Measurements from ENCODE around the gene TENM3.

Gene TENM3

GRCh38 chr4:182770996-182771514, 527.9 kb downstream of the TENM3 start:
- H3K9me3 ChIP-seq (replicated peaks; ENCODE audit: low read length) = no peaks in the 10 kb centered on the region
- no peaks in the 10 kb centered on the region for H3K27me3 ChIP-seq (ENCODE audit: control insufficient read depth, insufficient read depth, low read length)
- H3K4me1 ChIP-seq (ENCODE audit: control insufficient read depth, insufficient read depth, low read length) = no peaks in the 10 kb centered on the region
- no peak overlapping the region for H3K9ac ChIP-seq (ENCODE audit: low read depth, low read length)
- H3K36me3 ChIP-seq (ENCODE audit: insufficient read depth, low read length) = peaks cover 7% of the 10 kb centered on the region
- H3K4me3 ChIP-seq (ENCODE audit: low read length) = no peak overlapping the region
- H3K4me2 ChIP-seq (ENCODE audit: low read length) = no peak overlapping the region

- Histone ChIP-seq H3K4me3 (ENCODE audit: low read length) (no peak overlapping the region), H3K36me3 (ENCODE audit: insufficient read depth, low read length) (peaks cover 7% of the 10 kb centered on the region), H3K9ac (ENCODE audit: low read depth, low read length) (no peak overlapping the region), H3K4me1 (ENCODE audit: control insufficient read depth, insufficient read depth, low read length) (no peaks in the 10 kb centered on the region), H3K9me3 (replicated peaks; ENCODE audit: low read length) (no peaks in the 10 kb centered on the region), H3K27me3 (ENCODE audit: control insufficient read depth, insufficient read depth, low read length) (no peaks in the 10 kb centered on the region), H3K4me2 (ENCODE audit: low read length) (no peak overlapping the region)
Measured at GRCh38 chr4:182775075-182775474, 531.9 kb downstream of the TENM3 start.

- Histone ChIP-seq H3K9me3 (replicated peaks; ENCODE audit: low read length) (no peaks in the 10 kb centered on the region), H3K36me3 (ENCODE audit: insufficient read depth, low read length) (peaks cover 7% of the 10 kb centered on the region)
Measured at GRCh38 chr4:182776376-182777105, 533.3 kb downstream of the TENM3 start.

GRCh38 chr4:182778222-182778982, 535.2 kb downstream of the TENM3 start:
- H3K4me2 ChIP-seq (ENCODE audit: low read length) = no peak overlapping the region
- H3K4me1 ChIP-seq (ENCODE audit: control insufficient read depth, insufficient read depth, low read length) = no peaks in the 10 kb centered on the region
- no peak overlapping the region for H3K4me3 ChIP-seq (ENCODE audit: low read length)

More at GRCh38 chr4:182776376-182777105, 533.3 kb downstream of the TENM3 start:
- H3K4me1 ChIP-seq (ENCODE audit: control insufficient read depth, insufficient read depth, low read length) = no peaks in the 10 kb centered on the region
- no peak overlapping the region for H3K4me2 ChIP-seq (ENCODE audit: low read length)
- H3K9ac ChIP-seq (ENCODE audit: low read depth, low read length) = no peak overlapping the region
- H3K27me3 ChIP-seq (ENCODE audit: control insufficient read depth, insufficient read depth, low read length) = no peaks in the 10 kb centered on the region
- no peak overlapping the region for H3K4me3 ChIP-seq (ENCODE audit: low read length)

DNA sequence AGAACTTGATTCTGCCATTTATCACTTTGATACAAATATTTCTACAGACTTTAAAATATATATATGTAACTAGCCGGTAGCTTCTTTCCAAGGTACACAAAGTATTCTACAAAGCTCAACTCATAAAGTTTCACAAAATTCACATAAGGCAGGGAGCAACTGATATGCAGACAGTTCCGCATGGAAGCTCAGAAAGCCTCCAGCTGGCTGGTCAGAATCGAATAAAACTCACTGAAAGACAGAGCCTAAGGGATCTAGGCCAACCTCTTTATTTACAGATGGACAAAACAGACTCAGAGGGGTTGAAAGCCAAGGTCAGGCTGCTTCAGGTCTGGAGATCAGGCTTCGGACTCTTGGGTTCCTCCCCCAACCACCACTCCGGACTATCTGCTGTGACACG, 543.8 kb downstream of the TENM3 start:
- Histone ChIP-seq H3K9ac (ENCODE audit: low read depth, low read length) (no peak overlapping the region), H3K4me3 (ENCODE audit: low read length) (no peak overlapping the region), H3K27me3 (ENCODE audit: control insufficient read depth, insufficient read depth, low read length) (no peaks in the 10 kb centered on the region), H3K9me3 (replicated peaks; ENCODE audit: low read length) (no peaks in the 10 kb centered on the region), H3K4me2 (ENCODE audit: low read length) (no peak overlapping the region), H3K36me3 (ENCODE audit: insufficient read depth, low read length) (peaks cover 4% of the 10 kb centered on the region), H3K4me1 (ENCODE audit: control insufficient read depth, insufficient read depth, low read length) (no peaks in the 10 kb centered on the region)

More at GRCh38 chr4:182778222-182778982, 535.2 kb downstream of the TENM3 start:
- Histone ChIP-seq H3K9ac (ENCODE audit: low read depth, low read length) (no peak overlapping the region), H3K36me3 (ENCODE audit: insufficient read depth, low read length) (peaks cover 7% of the 10 kb centered on the region), H3K27me3 (ENCODE audit: control insufficient read depth, insufficient read depth, low read length) (no peaks in the 10 kb centered on the region), H3K9me3 (replicated peaks; ENCODE audit: low read length) (no peaks in the 10 kb centered on the region)

DNA sequence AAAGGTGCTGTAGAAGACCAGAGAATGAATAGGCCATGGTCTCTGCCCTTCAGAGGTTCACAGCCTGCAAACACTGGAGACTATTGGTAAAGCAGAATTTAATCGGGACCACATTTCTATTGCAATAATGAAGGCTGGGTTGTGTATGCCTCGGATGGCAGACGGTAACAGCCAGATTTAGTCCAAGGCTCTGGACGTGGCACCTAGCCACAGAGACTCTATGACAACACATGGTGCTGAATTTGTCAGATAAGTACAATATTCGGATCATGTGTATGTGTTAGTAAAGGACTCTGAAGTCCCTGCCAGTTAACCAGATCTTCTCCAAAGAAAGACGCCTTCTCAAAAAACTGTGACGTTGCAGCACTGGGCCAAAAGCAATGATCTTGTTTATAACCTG, 545.0 kb downstream of the TENM3 start:
- no peaks in the 10 kb centered on the region for H3K4me1 ChIP-seq (ENCODE audit: control insufficient read depth, insufficient read depth, low read length)
- no peak overlapping the region for H3K9ac ChIP-seq (ENCODE audit: low read depth, low read length)
- H3K36me3 ChIP-seq (ENCODE audit: insufficient read depth, low read length) = peaks cover 11% of the 10 kb centered on the region
- no peaks in the 10 kb centered on the region for H3K27me3 ChIP-seq (ENCODE audit: control insufficient read depth, insufficient read depth, low read length)
- H3K4me3 ChIP-seq (ENCODE audit: low read length) = no peak overlapping the region
- H3K9me3 ChIP-seq (replicated peaks; ENCODE audit: low read length) = no peaks in the 10 kb centered on the region
- H3K4me2 ChIP-seq (ENCODE audit: low read length) = no peak overlapping the region

- H3K27me3 ChIP-seq (ENCODE audit: control insufficient read depth, insufficient read depth, low read length) = no peaks in the 10 kb centered on the region
- peaks cover 20% of the 10 kb centered on the region for H3K36me3 ChIP-seq (ENCODE audit: insufficient read depth, low read length)
- H3K4me2 ChIP-seq (ENCODE audit: low read length) = no peak overlapping the region
- H3K9me3 ChIP-seq (replicated peaks; ENCODE audit: low read length) = no peaks in the 10 kb centered on the region
- no peak overlapping the region for H3K9ac ChIP-seq (ENCODE audit: low read depth, low read length)
- no peaks in the 10 kb centered on the region for H3K4me1 ChIP-seq (ENCODE audit: control insufficient read depth, insufficient read depth, low read length)
- H3K4me3 ChIP-seq (ENCODE audit: low read length) = no peak overlapping the region
Measured at GRCh38 chr4:182789529-182789928, 546.3 kb downstream of the TENM3 start.

DNA sequence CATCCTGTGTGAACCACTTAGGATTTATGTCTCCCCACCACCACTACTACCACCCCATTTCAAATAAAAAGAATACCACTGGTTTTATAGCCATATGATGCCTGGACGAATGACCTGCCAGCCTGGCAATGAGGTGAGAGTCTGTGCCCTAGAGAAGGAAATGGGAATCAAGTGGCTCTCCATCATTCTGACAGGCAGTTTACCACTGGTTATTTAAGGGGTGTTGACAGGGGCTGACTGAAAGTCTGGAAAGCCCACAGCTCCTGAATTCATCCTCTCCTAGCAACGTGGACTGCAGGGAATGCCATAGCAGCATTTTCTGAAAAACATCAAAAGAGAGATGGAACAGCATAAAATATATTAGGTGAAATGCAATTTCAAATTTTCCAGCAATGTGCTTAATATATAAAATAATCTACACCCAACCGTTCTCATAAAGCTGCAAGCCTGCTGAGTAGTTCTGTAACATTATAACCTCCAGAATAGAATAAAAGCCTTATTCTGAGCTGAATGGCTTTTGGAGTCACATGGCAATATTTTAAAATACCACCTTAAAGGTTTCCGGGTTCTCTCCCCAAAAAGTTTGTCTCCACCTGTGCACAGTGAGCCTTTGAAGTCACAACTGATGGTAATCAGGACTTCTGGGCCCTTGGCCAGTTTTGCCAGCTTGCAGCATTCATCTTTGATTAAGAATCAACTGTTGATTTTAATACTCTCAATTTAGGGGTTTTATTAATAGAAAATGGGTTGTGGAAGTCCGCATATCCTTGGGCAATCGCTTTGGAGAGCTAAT, 552.4 kb downstream of the TENM3 start:
- Histone ChIP-seq H3K9me3 (replicated peaks; ENCODE audit: low read length) (no peaks in the 10 kb centered on the region), H3K27me3 (ENCODE audit: control insufficient read depth, insufficient read depth, low read length) (no peaks in the 10 kb centered on the region), H3K4me3 (ENCODE audit: low read length) (no peak overlapping the region), H3K4me1 (ENCODE audit: control insufficient read depth, insufficient read depth, low read length) (no peaks in the 10 kb centered on the region), H3K9ac (ENCODE audit: low read depth, low read length) (no peak overlapping the region), H3K36me3 (ENCODE audit: insufficient read depth, low read length) (peaks cover 23% of the 10 kb centered on the region), H3K4me2 (ENCODE audit: low read length) (no peak overlapping the region)

GRCh38 chr4:182799515-182800215, 556.5 kb downstream of the TENM3 start:
- Histone ChIP-seq H3K4me2 (ENCODE audit: low read length) (no peak overlapping the region), H3K4me1 (ENCODE audit: control insufficient read depth, insufficient read depth, low read length) (no peaks in the 10 kb centered on the region), H3K9me3 (replicated peaks; ENCODE audit: low read length) (no peaks in the 10 kb centered on the region), H3K4me3 (ENCODE audit: low read length) (no peak overlapping the region), H3K9ac (ENCODE audit: low read depth, low read length) (no peak overlapping the region), H3K36me3 (ENCODE audit: insufficient read depth, low read length) (peaks cover 6% of the 10 kb centered on the region), H3K27me3 (ENCODE audit: control insufficient read depth, insufficient read depth, low read length) (no peaks in the 10 kb centered on the region)

- Histone ChIP-seq H3K27me3 (ENCODE audit: control insufficient read depth, insufficient read depth, low read length) (no peaks in the 10 kb centered on the region), H3K9me3 (replicated peaks; ENCODE audit: low read length) (no peaks in the 10 kb centered on the region), H3K36me3 (ENCODE audit: insufficient read depth, low read length) (peaks cover 6% of the 10 kb centered on the region), H3K4me3 (ENCODE audit: low read length) (no peak overlapping the region), H3K4me2 (ENCODE audit: low read length) (no peak overlapping the region), H3K9ac (ENCODE audit: low read depth, low read length) (no peak overlapping the region), H3K4me1 (ENCODE audit: control insufficient read depth, insufficient read depth, low read length) (no peaks in the 10 kb centered on the region)
Measured at GRCh38 chr4:182800216-182800515, 557.0 kb downstream of the TENM3 start.

- no peak overlapping the region for H3K4me3 ChIP-seq (ENCODE audit: low read length)
- no peak overlapping the region for H3K9ac ChIP-seq (ENCODE audit: low read depth, low read length)
- H3K9me3 ChIP-seq (replicated peaks; ENCODE audit: low read length) = no peaks in the 10 kb centered on the region
- H3K36me3 ChIP-seq (ENCODE audit: insufficient read depth, low read length) = peaks cover 6% of the 10 kb centered on the region
- no peak overlapping the region for H3K4me2 ChIP-seq (ENCODE audit: low read length)
- no peaks in the 10 kb centered on the region for H3K4me1 ChIP-seq (ENCODE audit: control insufficient read depth, insufficient read depth, low read length)
- H3K27me3 ChIP-seq (ENCODE audit: control insufficient read depth, insufficient read depth, low read length) = no peaks in the 10 kb centered on the region
Measured at GRCh38 chr4:182801636-182802035, 558.4 kb downstream of the TENM3 start.

Data from skeletal muscle satellite cell (primary cell).